NOMO-1 treated with DMSO at 0.1 percent for 48 hours (cell line): ENCODE measurements around the gene VENTX.
"Not testable (repeated sequence)": the region's sequence is repeated elsewhere in the genome, so short reads cannot be mapped to it uniquely, and the experiment has no call there.

Experiments
- DNase-seq: peaks from one replicate; lab custom pipeline; 2025; ENCODE audit not compliant: unreplicated experiment; lab: John Stamatoyannopoulos, UW

Gene VENTX

GRCh38 chr10:133214468-133215410 lies 22.9 kb upstream of the VENTX start:
- no peak for DNase-seq

DNA sequence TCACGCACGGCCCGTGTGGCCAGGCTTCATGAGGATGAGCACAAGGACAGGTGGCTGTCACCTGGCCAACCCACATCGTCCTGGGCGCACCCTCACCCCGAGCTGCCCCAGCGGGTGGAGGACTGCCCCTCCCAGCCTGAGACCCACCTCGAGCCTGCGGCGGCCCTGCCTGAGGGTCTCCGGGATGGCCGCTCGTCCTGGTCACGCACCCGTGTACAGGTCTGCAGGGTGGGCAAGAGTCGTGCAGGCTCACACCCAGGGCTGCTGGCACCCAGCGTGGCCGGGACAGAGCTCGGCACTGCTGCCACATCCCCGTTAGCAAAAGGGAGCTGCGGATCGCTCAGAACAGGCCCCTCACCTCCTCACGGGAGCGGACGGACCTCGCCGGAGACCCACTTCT lies 22.1 kb upstream of the VENTX start:
- DNase-seq = no peak

DNA sequence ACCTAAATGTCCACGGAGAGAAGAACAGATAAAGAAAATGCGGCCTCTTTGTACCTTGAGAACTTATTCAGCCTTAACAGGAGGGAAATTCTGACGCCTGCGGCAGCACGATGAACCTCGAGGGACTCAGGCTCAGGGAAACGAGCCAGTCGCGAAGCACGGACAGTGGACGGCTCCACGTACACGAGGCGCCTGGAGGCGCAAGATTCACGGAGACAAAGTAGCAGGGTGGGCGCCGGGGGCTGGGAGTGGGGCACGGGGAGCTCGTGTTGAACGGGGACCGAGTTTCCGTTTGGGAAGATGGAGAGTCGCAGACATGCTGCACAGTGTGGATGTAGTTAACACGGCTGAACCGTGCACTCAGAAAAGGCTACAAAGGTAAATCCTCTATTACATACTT lies 20.9 kb upstream of the VENTX start:
- DNase-seq = no peak

GRCh38 chr10:133217800-133218589 lies 19.7 kb upstream of the VENTX start:
- DNase-seq = no peak

DNA sequence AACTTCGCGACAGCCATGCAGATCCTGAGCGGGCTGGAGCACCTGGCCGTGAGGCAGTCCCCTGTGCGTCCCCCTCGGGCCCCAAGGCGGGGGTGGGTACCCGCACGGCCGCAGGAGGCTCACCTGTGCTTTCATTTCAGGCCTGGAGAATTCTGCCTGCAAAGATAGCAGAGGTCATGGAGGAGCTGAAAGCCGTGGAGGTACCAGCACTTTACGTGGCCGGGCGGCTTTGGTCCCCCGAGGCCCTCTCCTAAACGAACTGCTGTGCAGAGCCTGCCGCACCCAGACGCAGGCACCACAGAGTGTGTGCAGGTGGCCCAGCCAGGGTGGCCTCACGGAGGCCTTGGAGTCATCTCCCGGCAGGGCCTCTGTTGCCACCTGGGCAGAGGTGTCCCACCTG lies 18.8 kb upstream of the VENTX start:
- DNase-seq = no peak

- no peak for DNase-seq
Observed at GRCh38 chr10:133219782-133220181, 17.9 kb upstream of the VENTX start.

DNA sequence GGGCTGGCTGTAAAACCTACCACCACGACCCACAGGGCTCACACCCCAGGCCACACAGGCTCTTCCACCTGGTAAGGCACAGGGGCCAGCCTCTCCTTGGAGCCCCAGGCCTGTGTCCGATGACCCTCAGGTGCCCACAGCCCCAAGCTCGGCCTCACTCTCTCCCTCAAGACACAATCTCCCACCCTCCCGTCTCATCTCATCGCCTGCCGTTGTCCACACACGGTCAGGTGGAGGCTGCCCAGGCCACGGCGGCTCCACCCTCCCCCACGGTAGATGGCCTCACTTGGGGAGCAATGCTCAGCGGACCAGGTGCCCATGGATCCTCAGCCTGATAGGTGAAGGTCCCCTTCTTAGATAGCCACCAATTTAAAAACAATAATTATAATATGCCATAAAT lies 16.3 kb upstream of the VENTX start:
- no peak for DNase-seq

DNA sequence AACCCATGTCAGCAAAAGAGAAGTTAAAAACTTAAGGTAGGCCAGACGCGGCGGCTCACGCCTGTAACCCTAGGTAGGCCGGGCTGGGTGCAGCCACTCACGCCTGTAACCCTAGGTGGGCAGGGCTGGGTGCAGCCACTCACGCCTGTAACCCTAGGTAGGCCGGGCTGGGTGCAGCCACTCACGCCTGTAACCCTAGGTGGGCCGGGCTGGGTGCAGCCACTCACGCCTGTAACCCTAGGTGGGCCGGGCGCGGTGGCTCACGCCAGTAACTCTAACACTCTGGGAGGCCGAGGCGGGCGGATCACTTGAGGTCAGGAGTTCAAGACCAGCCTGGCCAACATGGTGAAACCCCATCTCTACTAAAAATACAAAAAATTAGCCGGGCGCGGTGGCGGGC lies 15.9 kb upstream of the VENTX start:
- DNase-seq = not testable (repeated sequence)

GRCh38 chr10:133224076-133224475 lies 13.6 kb upstream of the VENTX start:
- no peak for DNase-seq

GRCh38 chr10:133224756-133225372 lies 12.8 kb upstream of the VENTX start:
- DNase-seq = no peak

- DNase-seq = no peak
Observed at GRCh38 chr10:133225707-133226191, 11.9 kb upstream of the VENTX start.

DNA sequence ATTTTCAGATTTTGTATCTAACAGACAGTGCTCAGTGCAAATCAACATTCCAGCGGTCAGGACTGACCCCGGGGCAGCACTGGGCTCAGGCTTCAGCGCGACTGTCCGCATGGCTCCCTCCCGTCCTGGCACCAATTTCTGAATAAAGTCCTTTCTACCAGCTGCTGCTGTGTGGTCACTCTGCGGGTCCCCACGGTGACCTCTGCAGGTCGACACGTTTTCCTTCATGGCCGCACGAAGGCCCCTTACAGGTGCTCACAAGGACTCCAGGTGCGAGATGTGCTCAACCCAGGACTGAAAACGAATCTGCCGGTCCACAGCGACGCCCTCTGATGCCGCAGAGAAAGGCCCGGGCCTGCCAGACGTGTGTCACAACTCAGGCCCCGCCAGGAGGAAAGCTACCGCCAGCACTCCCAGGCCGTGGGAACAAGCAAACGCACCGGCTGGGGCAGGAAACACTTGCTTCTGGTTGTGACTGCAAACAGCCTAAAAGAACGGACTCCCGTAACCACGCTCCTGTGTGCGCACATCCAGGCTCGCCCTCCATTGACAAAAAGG lies 11.3 kb upstream of the VENTX start:
- DNase-seq = no peak

DNA sequence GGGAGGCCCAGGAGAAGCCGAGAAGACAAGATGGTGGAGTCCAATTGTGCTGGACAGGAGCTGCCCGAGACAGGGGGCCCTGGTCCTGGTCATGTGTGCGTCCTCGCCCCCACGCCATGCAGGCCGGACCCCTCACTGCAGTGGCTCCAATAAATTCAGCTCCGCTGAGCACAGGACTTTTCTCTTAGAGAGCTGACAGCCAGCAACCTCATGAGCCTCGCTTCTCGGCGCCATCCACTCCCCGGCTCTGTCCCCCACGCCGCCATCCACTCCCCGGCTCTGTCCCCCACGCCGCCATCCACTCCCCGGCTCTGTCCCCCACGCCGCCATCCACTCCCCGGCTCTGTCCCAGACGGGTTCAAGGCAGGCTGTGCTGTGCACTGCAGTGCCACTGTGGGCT lies 10.4 kb upstream of the VENTX start:
- DNase-seq = no peak

DNA sequence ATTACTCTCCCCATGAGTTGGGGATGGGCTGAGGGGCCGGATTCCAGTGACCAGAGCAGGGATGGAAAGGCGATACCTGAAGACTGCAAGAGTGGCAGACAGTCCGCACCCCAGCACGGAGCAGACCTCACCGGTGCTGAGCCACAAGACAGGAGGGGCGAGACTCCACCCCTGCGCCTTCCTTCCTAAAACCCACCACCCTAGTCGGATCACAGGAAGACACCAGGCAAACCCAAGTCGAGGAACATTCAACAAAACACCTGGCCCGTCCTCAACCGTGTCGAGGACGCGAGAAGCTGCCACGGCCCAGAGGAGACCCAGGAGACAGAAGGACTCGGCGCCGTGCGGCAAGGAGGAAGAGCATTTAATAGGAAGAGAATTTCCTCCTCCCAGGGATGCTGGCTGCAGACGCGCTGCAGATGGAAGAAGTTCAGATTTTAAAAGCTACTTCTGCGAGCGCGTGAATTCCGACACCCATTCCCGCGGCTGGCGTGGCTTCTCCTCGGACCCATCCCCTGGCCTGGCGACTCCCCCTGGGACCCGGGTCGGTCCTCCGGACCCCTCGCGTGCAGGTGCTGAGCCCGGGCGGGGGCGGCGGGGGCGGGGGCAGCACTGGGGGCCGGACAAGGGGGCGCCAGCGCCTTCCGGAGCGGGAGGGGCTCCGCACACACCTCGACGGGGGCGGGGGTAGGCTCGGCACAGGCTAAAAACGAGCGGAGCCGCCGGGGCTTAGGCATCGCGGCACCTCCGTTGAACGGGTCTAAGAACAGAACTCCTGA lies 8.2 kb upstream of the VENTX start:
- no peak for DNase-seq

GRCh38 chr10:133230044-133230361 lies 7.7 kb upstream of the VENTX start, which contains the start of gene UTF1:
Gene UTF1, plus strand, starts transcription at chr10:133230217. Its CDS starts 72 bp downstream, at chr10:133230289.
- no peak for DNase-seq

DNA sequence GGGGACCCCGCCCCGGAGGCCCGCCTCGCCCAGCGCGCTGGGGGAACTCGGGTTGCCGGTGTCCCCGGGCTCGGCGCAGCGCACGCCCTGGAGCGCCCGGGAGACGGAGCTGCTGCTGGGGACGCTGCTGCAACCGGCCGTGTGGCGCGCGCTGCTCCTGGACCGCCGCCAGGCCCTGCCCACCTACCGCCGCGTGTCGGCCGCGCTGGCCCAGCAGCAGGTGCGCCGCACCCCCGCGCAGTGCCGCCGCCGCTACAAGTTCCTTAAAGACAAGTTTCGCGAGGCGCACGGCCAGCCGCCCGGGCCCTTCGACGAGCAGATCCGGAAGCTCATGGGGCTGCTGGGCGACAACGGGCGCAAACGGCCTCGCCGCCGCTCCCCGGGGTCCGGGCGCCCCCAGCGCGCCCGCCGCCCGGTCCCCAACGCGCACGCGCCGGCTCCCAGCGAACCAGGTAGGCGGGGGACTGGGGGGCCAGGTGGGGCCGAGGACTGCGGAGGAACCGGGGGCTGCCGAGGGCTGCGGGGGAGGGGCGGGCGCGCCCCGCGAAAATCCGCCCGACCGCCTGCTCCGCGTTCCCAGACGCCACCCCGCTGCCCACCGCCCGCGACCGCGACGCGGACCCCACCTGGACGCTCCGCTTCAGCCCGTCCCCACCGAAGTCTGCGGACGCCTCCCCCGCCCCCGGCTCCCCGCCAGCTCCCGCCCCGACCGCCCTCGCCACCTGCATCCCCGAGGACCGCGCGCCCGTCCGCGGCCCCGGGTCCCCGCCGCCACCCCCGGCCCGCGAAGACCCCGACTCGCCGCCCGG lies 7.1 kb upstream of the VENTX start:
- peak; percentile 67 for DNase-seq

GRCh38 chr10:133231244-133231945 lies 6.3 kb upstream of the VENTX start:
- no peak for DNase-seq

GRCh38 chr10:133231946-133232574 lies 5.6 kb upstream of the VENTX start:
- DNase-seq = no peak

DNA sequence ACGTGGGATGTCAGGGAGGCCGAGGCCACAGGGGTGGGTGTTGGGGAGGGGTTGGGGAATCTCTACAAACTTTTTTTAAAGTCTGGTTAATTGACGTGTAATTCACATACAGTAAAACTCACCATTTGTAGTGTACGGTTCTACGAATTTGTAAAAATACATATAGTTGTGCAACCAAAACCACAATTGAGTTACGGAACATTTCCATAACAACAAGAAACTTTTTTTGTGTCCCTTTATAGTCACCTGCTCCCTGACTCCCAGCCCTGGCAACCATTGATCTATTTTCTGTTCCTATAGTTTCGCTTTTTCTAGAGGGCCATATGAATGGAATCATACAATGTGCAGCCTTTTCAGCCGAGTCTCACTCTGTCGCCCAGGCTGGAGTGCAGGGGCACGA lies 2.9 kb upstream of the VENTX start:
- peak; percentile 47 for DNase-seq
